GM12878 (cell line): ENCODE measurements around the gene TMEM114.

Experiments used
- HDGF ChIP-seq: fragments of 450-650 bp; IDR thresholded peaks from 2 replicates; pipeline ENCODE4 v1.6.1; 2016; ENCODE audit warnings: antibody characterized with exemption
- SMAD1 ChIP-seq: fragments of 450-650 bp; IDR thresholded peaks from 2 replicates; pipeline ENCODE4 v1.6.1; 2018; ENCODE audit warnings: mild to moderate bottlenecking, low read depth; ENCODE audit not compliant: partially characterized antibody
- ZBTB33 ChIP-seq: fragments of 450-650 bp; IDR thresholded peaks from 2 replicates; pipeline ENCODE4 v1.6.1; 2017; ENCODE audit warnings: mild to moderate bottlenecking
- TF ChIP-seq, protein P1 (sequence below), 3 experiments: IDR thresholded peaks in 2 of 3; conservative IDR thresholded peaks in 1 of 3; 2 replicates each; pipeline ENCODE4 v1.5.1; 2011; ENCODE audit warnings: low read depth in 3 of 3, low read length in 3 of 3, mild to moderate bottlenecking in 3 of 3, control low read depth in 2 of 3, moderate library complexity in 2 of 3, inconsistent platforms in 1 of 3, mixed read lengths in 1 of 3; ENCODE audit not compliant: control insufficient read depth in 2 of 3, insufficient read depth in 1 of 3; ENCODE audit errors: extremely low read depth in 1 of 3

DNA sequence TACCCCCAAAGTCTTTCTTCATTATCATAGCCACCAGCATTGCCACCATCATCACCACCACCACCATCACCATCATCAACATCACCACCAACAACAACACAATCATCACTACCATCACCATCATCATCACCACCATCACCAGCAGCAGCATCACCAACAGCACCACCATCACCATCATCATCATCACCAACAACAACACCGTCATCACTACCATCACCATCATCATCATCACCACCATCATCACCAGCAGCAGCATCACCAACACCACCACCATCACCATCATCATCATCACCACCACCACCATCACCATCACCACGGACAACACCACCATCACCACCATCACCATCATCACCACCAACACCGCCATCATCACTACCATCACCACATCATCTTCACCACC lies 500 bp upstream of the TMEM114 start:
- TF ChIP-seq, protein P1, sequence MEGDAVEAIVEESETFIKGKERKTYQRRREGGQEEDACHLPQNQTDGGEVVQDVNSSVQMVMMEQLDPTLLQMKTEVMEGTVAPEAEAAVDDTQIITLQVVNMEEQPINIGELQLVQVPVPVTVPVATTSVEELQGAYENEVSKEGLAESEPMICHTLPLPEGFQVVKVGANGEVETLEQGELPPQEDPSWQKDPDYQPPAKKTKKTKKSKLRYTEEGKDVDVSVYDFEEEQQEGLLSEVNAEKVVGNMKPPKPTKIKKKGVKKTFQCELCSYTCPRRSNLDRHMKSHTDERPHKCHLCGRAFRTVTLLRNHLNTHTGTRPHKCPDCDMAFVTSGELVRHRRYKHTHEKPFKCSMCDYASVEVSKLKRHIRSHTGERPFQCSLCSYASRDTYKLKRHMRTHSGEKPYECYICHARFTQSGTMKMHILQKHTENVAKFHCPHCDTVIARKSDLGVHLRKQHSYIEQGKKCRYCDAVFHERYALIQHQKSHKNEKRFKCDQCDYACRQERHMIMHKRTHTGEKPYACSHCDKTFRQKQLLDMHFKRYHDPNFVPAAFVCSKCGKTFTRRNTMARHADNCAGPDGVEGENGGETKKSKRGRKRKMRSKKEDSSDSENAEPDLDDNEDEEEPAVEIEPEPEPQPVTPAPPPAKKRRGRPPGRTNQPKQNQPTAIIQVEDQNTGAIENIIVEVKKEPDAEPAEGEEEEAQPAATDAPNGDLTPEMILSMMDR (IDR thresholded peaks at IDR 0.05 in 2 of 3, conservative IDR thresholded peaks at IDR 0.05 in 1 of 3; ENCODE audit: control insufficient read depth in 2 of 3, extremely low read depth in 1 of 3, insufficient read depth in 1 of 3, low read depth in 3 of 3, low read length in 3 of 3), result no peak
- no peak for TF ChIP-seq SMAD1
- no peak for TF ChIP-seq HDGF
- TF ChIP-seq ZBTB33, result no peak
